ENCODE measurements around the gene DHODH. TPM values are rescaled to one million over a fixed set of nuclear protein-coding genes. Genes with fewer than 3 reads are reported as not detected.

Gene DHODH
- total and polyA plus RNA-seq, 2 of the 13 experiments (the other 11 are each of a cell fraction or from before 2014, with no cell fraction given), result 10.7 to 16.4 TPM

DNA sequence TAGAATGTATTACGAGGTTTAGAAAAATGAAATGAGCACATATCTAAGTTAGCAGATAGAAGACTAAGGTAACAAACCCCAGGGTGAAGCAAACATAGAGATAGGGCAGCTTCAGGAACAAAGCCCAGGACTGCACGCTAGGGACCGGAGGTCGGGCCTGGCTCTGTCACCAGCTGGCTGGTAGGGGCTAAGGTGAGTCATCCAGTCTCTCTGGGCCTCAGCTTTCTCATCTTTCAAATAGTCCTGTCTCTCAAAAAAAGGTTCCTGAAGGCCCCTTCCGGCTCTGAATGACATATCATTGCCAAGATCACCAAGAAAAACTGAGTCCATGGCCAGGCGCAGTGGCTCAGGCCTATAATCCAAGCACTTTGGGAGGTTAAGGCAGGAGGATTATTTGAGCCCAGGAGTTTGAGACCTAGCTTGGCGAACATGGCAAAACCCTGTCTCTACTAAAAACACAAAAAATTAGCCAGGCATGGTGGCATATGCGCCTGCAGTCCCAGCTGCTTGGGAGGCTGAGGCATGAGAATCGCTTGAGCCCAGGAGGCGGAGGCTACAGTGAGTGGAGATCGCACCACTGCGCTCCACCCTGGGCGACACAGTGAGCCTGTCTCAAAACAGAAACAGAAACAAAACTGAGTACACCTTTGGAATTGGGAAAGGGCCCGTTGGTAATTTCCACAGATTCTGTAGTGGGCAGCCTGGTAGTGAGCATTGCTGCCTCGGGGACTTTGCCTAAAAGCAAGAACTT is 34.3 kb upstream of the DHODH start (continued):
- TF ChIP-seq REST (IDR thresholded peaks at IDR 0.05; ENCODE audit: borderline replicate concordance in 1 of 2, low read depth in 1 of 2, low read length in 2 of 2) (no peak), ZIK1 (CRISPR knock-in tag; IDR thresholded peaks at IDR 0.05; ENCODE audit: borderline replicate concordance, low read depth) (0 out of 2 replicates have a peak, but pooled peaks have one; percentile 36), ZFP62 (CRISPR knock-in tag; IDR thresholded peaks at IDR 0.05) (no peak), ETV5 (CRISPR knock-in tag; IDR thresholded peaks at IDR 0.05; ENCODE audit: borderline replicate concordance) (peak; percentile 73; the same call in 1 of the 2 replicates), ZNF512 (CRISPR knock-in tag; IDR thresholded peaks at IDR 0.05) (no peak), LCORL (IDR thresholded peaks at IDR 0.05) (no peak), LCORL (CRISPR knock-in tag; IDR thresholded peaks at IDR 0.05) (peak; percentile 63), FOSL1 (CRISPR knock-in tag; IDR thresholded peaks at IDR 0.05; ENCODE audit: borderline replicate concordance) (peak; percentile 78), ZNF574 (CRISPR knock-in tag; IDR thresholded peaks at IDR 0.05) (0 out of 2 replicates have a peak, but pooled peaks have one; percentile 18), TBP (CRISPR knock-in tag; IDR thresholded peaks at IDR 0.05) (no peak), ZNF629 (CRISPR knock-in tag; conservative IDR thresholded peaks at IDR 0.05) (0 out of 2 replicates have a peak, but pooled peaks have one; percentile 19)
- TF ChIP-seq, protein P1, sequence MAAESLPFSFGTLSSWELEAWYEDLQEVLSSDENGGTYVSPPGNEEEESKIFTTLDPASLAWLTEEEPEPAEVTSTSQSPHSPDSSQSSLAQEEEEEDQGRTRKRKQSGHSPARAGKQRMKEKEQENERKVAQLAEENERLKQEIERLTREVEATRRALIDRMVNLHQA (CRISPR knock-in tag; IDR thresholded peaks at IDR 0.05), result no peak
- TF ChIP-seq, protein P2, sequence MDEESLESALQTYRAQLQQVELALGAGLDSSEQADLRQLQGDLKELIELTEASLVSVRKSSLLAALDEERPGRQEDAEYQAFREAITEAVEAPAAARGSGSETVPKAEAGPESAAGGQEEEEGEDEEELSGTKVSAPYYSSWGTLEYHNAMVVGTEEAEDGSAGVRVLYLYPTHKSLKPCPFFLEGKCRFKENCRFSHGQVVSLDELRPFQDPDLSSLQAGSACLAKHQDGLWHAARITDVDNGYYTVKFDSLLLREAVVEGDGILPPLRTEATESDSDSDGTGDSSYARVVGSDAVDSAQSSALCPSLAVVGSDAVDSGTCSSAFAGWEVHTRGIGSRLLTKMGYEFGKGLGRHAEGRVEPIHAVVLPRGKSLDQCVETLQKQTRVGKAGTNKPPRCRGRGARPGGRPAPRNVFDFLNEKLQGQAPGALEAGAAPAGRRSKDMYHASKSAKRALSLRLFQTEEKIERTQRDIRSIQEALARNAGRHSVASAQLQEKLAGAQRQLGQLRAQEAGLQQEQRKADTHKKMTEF (CRISPR knock-in tag; IDR thresholded peaks at IDR 0.05), result 0 out of 2 replicates have a peak, but pooled peaks have one; percentile 29
